ENCODE data around the gene DCAF11.
A peak's percentile ranks its signal among the peaks of the same experiment; 100 is the strongest.

Gene DCAF11

DNA sequence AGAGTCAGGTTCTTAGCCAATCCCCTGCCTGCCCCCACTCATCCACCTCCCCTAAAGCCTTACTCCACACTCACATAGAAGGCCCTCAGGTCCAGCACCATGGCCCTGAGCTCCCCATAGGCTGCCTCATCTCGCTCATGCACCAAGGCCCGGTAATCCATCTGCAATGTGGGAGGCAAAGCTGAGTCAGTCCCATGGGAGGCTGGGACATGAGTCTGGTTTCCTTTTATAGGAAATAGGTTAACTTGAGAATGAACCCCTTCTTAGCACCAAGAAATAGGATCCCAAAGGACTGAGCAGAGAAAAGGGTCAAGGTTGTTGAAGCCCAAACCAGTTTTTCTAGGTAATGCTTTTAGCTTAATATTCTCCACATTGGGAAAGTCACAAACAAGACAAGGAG lies 28.9 kb downstream of the DCAF11 start:
- DNase-seq: no peak

- no peak for DNase-seq
These were observed 29.9 kb downstream of the DCAF11 start for GRCh38 chr14:24144451-24144850.

DNA sequence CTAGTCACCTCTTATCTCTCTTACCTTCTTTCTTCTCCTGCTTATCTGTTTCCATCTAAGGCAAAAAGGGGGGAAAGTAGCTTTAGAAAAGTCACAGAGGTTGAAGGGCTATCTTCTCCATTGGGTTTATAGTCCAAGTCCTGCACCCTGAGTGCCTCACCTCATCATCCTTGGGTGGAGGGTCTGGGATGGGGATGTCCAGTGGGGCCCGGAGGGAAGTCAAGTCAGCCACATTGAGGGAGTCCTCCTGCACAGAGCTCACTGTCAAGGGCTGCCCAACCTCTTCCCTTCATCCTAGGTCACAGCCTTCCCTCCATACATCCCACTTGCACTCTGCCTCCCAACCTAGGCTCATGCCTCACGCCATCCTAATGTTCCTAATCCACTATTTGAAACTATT lies 30.6 kb downstream of the DCAF11 start:
- no peak for DNase-seq

GRCh38 chr14:24145690-24146452 lies 31.3 kb downstream of the DCAF11 start:
- DNase-seq: peak; percentile 29

- peak; percentile 98 for DNase-seq
These were observed 31.9 kb downstream of the DCAF11 start, which contains the start of gene PSME2 for GRCh38 chr14:24146453-24146977. Gene PSME2, minus strand, starts transcription at chr14:24146610. Its CDS starts 29 bp downstream, at chr14:24146581.

- DNase-seq: peak; percentile 99
These were observed 32.6 kb downstream of the DCAF11 start, which contains the start of gene RNF31 for GRCh38 chr14:24146978-24147760. Gene RNF31, plus strand, starts transcription at chr14:24147498. Its CDS starts 201 bp downstream, at chr14:24147699.

DNA sequence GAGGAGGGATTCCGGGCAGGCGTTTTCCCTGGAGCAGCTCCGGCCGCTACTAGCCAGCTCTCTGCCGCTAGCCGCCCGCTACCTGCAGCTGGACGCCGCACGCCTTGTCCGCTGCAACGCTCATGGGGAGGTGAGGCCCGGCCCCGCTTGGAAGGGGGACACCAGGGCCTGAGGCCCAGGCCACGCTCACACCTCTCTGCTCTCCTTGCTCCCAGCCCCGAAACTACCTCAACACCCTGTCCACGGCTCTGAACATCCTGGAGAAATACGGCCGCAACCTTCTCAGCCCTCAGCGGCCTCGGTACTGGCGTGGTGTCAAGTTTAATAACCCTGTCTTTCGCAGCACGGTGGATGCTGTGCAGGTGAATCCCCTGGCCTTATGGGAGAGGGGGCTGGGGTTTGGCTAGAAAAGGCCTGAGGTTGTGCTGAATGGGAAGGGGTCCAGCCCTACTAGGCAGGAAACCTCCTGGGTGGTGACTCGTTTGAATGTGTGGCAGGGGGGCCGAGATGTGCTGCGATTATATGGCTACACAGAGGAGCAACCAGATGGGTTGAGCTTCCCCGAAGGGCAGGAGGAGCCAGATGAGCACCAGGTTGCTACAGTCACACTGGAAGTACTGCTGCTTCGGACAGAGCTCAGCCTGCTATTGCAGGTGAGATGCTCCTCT lies 33.3 kb downstream of the DCAF11 start:
- DNase-seq: no peak

DNA sequence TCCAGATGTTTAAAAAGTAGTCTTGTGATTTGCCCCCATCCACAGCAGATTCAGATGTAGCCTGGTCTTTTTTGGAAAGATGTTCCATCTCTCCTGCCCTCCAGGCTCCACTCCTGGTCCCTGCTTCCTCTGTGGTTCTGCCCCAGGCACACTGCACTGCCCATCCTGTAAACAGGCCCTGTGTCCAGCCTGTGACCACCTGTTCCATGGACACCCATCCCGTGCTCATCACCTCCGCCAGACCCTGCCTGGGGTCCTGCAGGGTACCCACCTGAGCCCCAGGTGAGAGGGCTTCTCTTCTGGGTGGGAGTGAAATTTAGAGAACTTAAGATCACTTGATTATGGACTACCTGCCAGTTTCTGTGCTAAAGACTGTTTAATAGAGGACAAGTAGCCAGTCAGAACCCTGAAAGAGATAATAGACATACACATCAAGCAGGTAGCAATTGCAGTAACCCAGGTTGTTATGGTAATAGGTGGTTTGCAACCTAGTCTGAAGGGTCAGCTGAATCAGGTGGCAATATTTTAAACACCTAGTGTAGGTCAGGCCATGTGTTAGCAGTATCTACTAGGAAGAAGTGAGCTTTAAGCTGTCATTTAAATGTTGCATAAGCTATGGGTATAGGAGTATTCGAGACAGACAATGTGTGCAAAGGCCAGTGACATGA lies 34.9 kb downstream of the DCAF11 start:
- no peak for DNase-seq

GRCh38 chr14:24150061-24150460 lies 35.5 kb downstream of the DCAF11 start:
- DNase-seq: no peak

DNA sequence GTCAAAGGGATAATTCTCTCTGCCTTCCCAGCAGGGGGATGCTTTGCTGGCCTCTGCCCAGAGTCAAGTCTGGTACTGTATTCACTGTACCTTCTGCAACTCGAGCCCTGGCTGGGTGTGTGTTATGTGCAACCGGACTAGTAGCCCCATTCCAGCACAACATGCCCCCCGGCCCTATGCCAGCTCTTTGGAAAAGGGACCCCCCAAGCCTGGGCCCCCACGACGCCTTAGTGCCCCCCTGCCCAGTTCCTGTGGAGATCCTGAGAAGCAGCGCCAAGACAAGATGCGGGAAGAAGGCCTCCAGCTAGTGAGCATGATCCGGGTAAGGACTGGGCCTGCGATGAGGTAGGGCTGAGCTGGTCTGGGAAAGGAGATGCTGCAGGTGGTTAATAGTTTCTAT lies 36.0 kb downstream of the DCAF11 start:
- DNase-seq: no peak

- no peak for DNase-seq
These were observed 36.4 kb downstream of the DCAF11 start for GRCh38 chr14:24150993-24151392.

- no peak for DNase-seq
These were observed 37.0 kb downstream of the DCAF11 start for GRCh38 chr14:24151404-24152080.

DNA sequence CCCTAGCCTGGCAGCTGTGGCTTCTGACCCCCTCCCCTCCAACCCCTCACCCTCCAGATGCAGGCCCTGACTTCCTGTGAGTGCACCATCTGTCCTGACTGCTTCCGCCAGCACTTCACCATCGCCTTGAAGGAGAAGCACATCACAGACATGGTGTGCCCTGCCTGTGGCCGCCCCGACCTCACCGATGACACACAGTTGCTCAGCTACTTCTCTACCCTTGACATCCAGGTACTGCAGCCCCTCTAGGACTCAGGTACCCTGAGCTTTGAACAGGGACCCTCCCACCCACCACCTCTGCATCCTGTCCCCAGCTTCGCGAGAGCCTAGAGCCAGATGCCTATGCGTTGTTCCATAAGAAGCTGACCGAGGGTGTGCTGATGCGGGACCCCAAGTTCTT lies 40.5 kb downstream of the DCAF11 start:
- no peak for DNase-seq

DNA sequence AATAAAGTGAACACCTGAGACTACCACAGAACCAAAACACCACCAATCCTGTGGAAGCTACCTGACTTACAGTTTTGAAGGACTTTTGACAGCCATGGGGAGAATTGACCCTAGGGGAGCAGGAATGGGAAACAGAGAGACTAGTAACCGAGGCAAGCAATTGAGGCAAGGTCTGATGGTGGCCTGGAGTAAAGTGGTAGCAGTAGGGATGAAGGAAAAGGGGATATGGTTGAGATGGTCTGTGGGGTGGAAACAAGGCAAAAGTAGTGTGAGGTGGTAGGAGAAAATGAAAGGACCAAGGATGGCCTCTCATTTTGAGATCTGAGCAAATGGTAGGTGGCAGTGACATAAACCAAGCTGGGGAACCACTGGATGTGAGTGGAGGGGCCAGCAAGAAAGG lies 42.3 kb downstream of the DCAF11 start:
- DNase-seq: no peak

DNA sequence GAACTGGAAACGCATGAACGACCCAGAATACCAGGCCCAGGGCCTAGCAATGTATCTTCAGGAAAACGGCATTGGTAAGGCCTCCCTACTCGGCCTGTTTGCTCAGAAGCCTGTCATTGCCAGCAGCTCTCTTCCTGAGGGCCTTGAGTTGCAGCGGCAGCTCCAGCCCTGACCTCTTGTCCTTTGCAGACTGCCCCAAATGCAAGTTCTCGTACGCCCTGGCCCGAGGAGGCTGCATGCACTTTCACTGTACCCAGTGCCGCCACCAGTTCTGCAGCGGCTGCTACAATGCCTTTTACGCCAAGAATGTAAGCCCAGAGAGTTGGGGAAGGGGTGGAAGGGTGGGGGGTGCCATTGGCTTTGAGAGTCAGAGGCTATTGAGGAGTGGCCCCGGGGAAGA lies 42.8 kb downstream of the DCAF11 start:
- DNase-seq: no peak

GRCh38 chr14:24159777-24160498 lies 45.4 kb downstream of the DCAF11 start:
- DNase-seq: no peak

DNA sequence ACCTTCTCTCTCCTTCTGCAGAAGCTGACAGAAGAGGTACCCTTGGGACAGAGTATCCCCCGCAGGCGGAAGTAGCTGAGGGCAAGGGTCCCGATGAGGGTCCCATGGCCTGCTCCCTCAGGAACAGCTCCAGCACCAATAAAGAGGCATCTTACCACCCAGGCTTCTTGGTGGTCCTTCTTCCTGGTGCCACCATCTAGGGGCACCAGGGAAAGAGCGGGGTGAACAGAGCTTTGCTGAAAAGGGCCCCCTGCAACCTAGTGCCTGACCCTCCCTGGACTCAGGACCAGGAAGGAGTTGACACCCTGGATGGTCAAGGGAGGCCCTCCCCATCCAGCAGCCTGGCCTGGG lies 45.9 kb downstream of the DCAF11 start:
- no peak for DNase-seq

DNA sequence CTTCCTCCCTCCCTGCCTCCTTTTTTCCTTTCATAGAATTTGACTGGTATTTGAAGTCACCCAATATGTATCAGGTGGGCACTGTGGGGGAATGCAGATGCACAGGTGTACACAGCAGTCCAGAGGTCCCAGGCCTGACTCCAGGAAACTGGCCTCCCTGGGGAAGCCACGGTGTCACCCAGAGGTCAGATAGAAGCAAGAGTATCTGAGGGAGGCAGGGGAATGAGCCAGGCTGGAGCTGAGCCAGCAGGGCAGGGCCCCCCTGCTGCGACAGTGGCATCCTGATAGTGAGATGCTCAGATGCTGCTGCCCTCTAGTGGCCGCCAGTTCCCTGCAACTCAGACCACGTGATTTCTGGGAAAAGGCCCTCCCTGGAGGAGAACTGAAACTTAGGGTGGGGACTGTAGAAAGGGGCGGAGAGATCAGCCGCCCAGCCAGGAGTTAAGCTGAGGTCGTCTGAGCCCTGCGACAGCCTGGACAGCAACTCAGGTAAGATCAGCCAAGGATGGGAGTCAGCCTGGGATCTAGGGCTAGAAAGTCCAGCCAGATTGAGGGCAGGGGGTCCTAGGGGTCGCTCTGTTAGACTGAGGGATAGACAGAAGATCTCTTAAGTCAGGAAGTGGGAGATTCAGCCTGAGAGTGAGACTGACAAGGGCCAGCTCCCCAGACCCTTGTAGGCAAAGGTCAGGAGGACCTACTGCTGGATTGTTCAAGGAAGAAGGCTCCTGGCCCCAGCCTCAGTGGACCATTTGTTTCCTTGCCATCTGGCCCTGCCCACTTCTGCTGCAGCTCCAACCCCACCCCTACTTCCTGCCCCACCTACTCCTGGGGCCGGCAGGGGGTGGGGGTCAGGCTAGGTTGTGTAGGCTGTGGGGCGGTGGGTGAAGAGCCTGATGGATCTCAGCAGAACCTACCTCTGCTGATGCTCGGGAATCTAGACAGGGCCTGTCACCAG lies 46.5 kb downstream of the DCAF11 start, which contains the start of gene IRF9:
TSS of gene IRF9 (plus strand) at position 416 of the 955 bp plus-strand sequence. CDS start 880 bp downstream, outside the sequence.
- DNase-seq: peak; percentile 95

DNA sequence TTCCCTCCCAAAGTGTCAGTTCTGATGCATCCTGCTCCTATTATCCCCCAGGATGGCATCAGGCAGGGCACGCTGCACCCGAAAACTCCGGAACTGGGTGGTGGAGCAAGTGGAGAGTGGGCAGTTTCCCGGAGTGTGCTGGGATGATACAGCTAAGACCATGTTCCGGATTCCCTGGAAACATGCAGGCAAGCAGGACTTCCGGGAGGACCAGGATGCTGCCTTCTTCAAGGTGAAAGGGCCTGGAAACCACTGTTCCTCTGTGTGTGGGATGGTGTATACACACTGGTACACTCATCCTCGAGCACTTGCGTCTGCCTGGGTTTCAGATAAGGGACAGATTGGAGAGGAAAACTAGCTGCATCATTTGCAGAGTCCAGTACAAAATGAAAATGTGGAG lies 47.5 kb downstream of the DCAF11 start:
- DNase-seq: no peak

- DNase-seq: no peak
These were observed 50.0 kb downstream of the DCAF11 start for GRCh38 chr14:24164518-24164991.

Measured in NCI-H1105 (cell line).